Fibroblast of the aortic adventitia (primary cell): Measurements from ENCODE around the gene C17orf100. TPM values are rescaled to one million over a fixed set of nuclear protein-coding genes. Genes with fewer than 3 reads are reported as not detected.

Source experiments
- DNase-seq: peaks from one replicate; pipeline ENCODE4 v3.0.0-alpha.2; 2010; ENCODE audit warnings: low read depth
- H3K4me3 ChIP-seq: 2 replicates; pipeline ENCODE4 v1.5.1; 2011; ENCODE audit warnings: low read depth, mild to moderate bottlenecking, control low read depth, low read length, moderate library complexity
- total RNA-seq: library from RNA; depleted of rRNA; stranded (reverse); fragments of >200 nt; gene quantifications from 2 replicates; pipeline ENCODE4 v1.2.3, GENCODE V29; 2012; ENCODE audit warnings: low replicate concordance
- TF ChIP-seq, protein P1 (sequence below): IDR thresholded peaks from 2 replicates; pipeline ENCODE4 v1.5.1; 2011; ENCODE audit warnings: mild to moderate bottlenecking, low read length, control low read depth, inconsistent platforms; ENCODE audit not compliant: insufficient read depth

The C17orf100 gene
- total RNA-seq, 1 donor, result 0.63 TPM

DNA sequence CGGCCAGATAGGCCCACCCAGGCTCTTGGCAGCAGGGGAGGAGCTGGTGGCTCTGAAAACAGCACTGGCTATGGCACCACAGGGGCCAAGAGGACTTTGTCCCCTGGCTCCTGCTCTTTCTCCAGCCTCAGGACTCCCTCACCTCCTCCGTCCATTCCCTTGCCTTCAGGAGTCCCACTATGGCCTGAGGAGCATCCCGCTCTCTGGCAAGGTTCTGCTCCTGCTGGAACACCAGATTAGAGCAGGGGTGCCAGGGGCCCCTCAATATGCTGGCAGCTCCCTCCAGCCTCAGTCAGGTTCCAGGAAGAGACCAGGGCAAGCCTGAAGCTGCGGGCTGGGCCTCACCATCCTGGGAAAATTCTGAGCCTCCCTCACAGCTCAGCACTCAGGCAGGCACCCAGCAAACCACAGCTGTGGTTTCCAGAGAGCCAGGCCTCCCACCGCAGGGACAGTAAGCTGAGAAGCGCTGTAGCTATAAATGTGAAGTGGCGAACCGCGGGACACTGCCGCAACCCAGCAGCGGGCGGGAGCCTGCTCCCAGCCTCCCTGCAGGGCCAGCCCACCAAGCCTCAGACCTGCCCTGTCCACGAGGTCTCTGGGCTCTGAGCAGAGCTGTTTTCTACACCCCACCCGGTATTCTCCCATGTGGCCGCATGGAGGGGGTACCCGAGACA is 25.7 kb downstream of the C17orf100 start:
- TF ChIP-seq, protein P1, sequence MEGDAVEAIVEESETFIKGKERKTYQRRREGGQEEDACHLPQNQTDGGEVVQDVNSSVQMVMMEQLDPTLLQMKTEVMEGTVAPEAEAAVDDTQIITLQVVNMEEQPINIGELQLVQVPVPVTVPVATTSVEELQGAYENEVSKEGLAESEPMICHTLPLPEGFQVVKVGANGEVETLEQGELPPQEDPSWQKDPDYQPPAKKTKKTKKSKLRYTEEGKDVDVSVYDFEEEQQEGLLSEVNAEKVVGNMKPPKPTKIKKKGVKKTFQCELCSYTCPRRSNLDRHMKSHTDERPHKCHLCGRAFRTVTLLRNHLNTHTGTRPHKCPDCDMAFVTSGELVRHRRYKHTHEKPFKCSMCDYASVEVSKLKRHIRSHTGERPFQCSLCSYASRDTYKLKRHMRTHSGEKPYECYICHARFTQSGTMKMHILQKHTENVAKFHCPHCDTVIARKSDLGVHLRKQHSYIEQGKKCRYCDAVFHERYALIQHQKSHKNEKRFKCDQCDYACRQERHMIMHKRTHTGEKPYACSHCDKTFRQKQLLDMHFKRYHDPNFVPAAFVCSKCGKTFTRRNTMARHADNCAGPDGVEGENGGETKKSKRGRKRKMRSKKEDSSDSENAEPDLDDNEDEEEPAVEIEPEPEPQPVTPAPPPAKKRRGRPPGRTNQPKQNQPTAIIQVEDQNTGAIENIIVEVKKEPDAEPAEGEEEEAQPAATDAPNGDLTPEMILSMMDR, result no peak
- DNase-seq, result no peak
- no peak overlapping the region for H3K4me3 ChIP-seq

DNA sequence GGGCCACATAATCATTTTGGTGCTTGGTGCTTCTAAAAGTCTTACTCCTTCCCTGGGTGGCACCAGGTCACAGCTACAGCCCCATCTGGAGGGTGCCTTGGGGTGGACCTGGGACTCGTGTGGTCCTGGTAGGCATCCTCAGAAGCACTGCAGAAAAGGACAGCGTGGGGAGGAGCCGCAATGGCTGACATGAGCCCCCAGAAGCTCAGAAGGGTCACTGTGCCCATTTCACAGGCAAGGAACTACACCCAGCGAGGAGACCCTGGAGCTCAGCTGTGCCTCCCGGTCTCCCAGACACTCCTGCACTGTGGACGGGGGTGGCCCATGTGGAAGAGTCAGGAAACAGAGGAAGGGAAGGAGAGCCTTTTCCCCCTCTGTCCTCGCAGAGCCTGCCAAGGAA is 26.4 kb downstream of the C17orf100 start:
- DNase-seq, result no peak
- no peak overlapping the region for H3K4me3 ChIP-seq
- TF ChIP-seq, protein P1, result no peak

DNA sequence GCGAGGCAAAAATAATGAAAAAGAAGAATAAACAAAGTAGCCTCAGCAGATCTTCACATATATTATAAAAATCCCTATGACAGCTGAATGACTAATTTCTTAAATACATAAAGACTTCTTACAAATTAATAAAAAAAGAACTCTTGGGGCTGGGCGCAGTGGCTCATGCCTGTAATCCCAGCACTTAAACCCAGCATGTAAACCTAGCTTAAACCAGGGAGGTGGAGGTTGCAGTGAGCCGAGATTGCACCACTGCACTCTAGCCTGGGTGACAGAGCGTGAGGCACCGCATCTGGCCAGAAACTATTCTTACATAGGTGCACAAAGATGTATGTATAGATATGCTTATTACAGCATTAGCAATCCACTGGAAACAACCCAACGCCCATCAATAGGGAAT is 27.7 kb downstream of the C17orf100 start:
- H3K4me3 ChIP-seq, result no peak overlapping the region

DNA sequence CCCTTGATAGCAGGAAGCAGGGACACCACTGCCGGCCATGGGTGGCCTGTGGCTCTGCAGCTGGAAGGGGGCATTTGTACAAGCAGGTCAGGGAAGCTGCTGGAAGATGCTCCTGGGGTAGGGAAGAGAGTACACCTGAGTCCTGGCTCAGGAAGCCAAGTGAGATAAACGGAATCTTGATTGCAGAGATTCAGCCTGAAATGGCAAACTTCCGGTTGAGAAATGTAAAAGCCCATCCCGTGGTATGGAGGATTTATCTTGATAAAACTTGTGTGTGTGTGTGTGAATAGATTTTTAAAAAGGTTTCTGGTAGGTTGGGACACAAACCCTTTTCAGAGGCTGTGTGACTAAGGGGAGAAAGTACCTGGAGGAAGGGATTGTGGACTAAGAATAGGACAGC is 29.6 kb downstream of the C17orf100 start:
- no peak for DNase-seq
- no peak overlapping the region for H3K4me3 ChIP-seq
- TF ChIP-seq, protein P1, result no peak

More for the DNA sequence above, 27.7 kb downstream of the C17orf100 start:
- TF ChIP-seq, protein P1, result no peak
- DNase-seq, result no peak

DNA sequence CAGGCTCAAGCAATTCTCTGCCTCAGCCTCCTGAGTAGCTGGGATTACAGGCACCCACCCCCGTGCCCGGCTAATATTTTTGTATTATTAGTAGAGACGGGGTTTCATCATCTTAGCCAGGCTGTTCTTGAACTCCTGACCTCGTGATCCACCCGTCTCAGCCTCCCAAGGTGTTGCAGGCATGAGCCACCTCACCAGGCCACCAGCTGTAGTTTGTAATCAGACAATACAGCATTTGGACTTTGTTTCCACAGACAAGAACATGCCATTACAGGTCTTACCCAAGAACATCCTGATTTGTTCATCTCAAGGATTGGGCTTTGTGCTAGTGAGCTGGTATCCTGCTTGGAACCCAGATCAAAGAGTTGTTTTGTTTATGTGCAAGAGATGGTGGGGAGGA is 30.1 kb downstream of the C17orf100 start:
- TF ChIP-seq, protein P1, result no peak
- no peak overlapping the region for H3K4me3 ChIP-seq
- DNase-seq, result no peak

DNA sequence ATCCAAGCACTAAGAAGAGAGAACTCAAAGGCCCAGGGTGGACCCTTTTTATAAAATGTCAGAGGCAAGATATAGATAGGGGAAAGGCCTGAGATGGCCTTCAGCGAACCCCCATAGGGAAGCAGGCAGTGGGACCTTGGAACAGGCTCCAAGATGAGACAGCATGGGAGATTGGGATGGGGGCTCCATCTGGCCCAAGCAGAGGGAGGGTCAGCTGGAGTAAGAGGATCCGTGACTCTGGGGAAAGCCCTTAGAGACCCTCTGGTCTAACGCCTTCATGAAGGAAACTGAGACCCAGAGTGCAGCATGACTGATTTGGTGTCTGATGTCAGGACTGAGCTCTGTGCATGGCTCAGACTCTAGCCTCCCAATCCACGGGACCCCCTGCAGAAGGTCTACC is 30.8 kb downstream of the C17orf100 start:
- H3K4me3 ChIP-seq, result no peak overlapping the region
- TF ChIP-seq, protein P1, result no peak
- DNase-seq, result no peak

DNA sequence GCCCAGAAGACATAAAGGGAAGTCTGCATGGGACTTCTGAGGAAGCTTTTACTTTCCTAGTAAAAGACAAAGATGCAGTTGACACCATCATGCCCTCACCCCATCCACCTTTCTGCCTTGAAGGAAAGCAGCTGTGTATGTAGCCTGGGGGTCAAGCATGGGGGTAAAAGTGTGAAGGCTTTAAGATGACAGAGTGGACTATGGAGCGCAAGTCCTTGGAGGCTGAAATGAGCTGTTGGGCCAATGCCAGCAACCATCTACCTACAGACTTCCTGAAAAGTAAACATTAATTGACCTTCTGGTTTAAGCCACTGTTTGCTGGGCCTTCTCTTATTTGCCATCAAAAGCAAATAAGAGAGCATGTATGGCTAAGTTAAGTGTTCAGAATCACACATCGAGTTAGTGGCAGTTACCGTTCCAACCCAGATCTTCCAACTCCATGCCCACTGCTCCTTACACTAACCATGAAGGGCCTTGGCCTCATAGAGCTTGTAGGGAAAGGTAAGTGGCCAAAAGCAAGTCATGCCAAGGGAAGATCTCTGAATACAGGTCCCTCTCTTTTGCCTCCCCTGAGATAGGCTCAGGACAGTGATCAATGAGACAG is 31.6 kb downstream of the C17orf100 start:
- H3K4me3 ChIP-seq, result no peak overlapping the region
- DNase-seq, result no peak
- TF ChIP-seq, protein P1, result no peak
